ENCODE data around the gene ANK3. TPM values are rescaled to one million over a fixed set of nuclear protein-coding genes. Genes with fewer than 3 reads are reported as not detected.

Gene ANK3
- total and polyA plus RNA-seq, 2 donors (not counting 3 experiments of a cell fraction or from before 2014, with no cell fraction given): 0.88 to 8.5 TPM

DNA sequence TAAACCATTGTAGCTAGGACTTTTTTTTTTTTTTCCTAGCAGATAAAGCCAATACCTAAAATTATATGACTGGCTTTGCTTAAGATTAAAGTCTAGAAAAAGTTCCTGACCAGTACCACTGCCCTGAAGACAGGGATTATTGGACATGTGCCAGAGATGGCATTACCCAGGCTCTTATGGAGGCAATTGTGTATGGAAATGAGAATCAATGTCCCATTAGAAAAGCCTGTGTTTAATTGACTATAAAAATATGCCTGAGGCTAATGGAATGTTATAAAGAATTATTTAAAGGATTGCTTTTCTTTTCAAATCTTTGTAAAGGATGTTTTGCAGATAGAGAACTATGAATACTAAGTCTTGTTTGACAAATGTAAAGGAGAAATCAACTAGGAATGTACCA, 196.7 kb downstream of the ANK3 start:
- Histone ChIP-seq H3K4me3 (replicated peaks in 1 of 3; ENCODE audit: insufficient read depth in 1 of 3, low read depth in 1 of 3, low read length in 3 of 3) (no peak overlapping the region), H3K27ac (ENCODE audit: insufficient read depth, low read depth, low read length) (no peak overlapping the region), H3K4me2 (ENCODE audit: insufficient read depth, low read length) (no peak overlapping the region), H3K79me2 (ENCODE audit: control insufficient read depth, insufficient read depth, low read length) (no peaks in the 10 kb centered on the region), H3K9me1 (replicated peaks; ENCODE audit: control insufficient read depth, extremely low read depth, insufficient read depth, low read length) (no peaks in the 10 kb centered on the region), H3K4me1 (ENCODE audit: control insufficient read depth, extremely low read depth, insufficient read depth, low read length) (no peaks in the 10 kb centered on the region), H3K9me3 (replicated peaks; ENCODE audit: control insufficient read depth, insufficient read depth, low read length) (no peaks in the 10 kb centered on the region), H4K20me1 (replicated peaks; ENCODE audit: control insufficient read depth, extremely low read depth, insufficient read depth, low read length) (no peaks in the 10 kb centered on the region), H2AFZ (ENCODE audit: low read depth, low read length) (no peak overlapping the region), H3K27me3 (ENCODE audit: control insufficient read depth in 2 of 2, insufficient read depth in 2 of 2, low read length in 2 of 2) (no peaks in the 10 kb centered on the region), H3K36me3 (ENCODE audit: control insufficient read depth in 2 of 2, extremely low read depth in 1 of 2, insufficient read depth in 2 of 2, low read length in 2 of 2) (no peaks in the 10 kb centered on the region), H3K9ac (replicated peaks; ENCODE audit: extremely low read depth, insufficient read depth, low read length) (no peak overlapping the region)
- intact Hi-C loops (cut with micrococcal nuclease) (no loop called here), dilution Hi-C loops (cut with MboI; ENCODE audit: extremely low pct_ligation_motif_present, low sequenced_read_pairs) (no loop called here)
- POLR2A ChIA-PET: no interaction called here
- no peak for FAIRE-seq
- no peak for DNase-seq (ENCODE audit: low read depth, low spot score)
- CTCF ChIA-PET: interaction anchor here (2.2 kb wide), 1 partner anchor 11 kb away, joined by 6 read pairs; no protein-coding TSS in a partner anchor
- no peak for TF ChIP-seq CTCF (IDR thresholded peaks at IDR 0.05; ENCODE audit: extremely low read depth in 1 of 2, insufficient read depth in 1 of 2, low read depth in 1 of 2, low read length in 2 of 2)
- TF ChIP-seq FOS (IDR thresholded peaks at IDR 0.05; ENCODE audit: borderline replicate concordance, insufficient read depth, low read length): no peak
- no peak for TF ChIP-seq POLR2A (IDR thresholded peaks at IDR 0.05; ENCODE audit: low read depth, low read length)
- no peak for TF ChIP-seq GATA2 (IDR thresholded peaks at IDR 0.05; ENCODE audit: insufficient read depth, insufficient read length, low read depth, low read length)
- TF ChIP-seq POLR2AphosphoS5 (IDR thresholded peaks at IDR 0.05; ENCODE audit: insufficient read depth, low read depth, low read length): no peak
- TF ChIP-seq EZH2 (IDR thresholded peaks at IDR 0.05; ENCODE audit: borderline replicate concordance, low read depth, low read length, severe bottlenecking): no peak
- BruUV-seq (replicated peaks): no TSS peak
